Measurements from ENCODE around the gene KCNQ5. TPM values are rescaled to one million over a fixed set of nuclear protein-coding genes. Genes with fewer than 3 reads are reported as not detected.

Gene KCNQ5
- total RNA-seq, 4 donors from 2014 or later: 0.52 to 0.97 (median 0.59) TPM

DNA sequence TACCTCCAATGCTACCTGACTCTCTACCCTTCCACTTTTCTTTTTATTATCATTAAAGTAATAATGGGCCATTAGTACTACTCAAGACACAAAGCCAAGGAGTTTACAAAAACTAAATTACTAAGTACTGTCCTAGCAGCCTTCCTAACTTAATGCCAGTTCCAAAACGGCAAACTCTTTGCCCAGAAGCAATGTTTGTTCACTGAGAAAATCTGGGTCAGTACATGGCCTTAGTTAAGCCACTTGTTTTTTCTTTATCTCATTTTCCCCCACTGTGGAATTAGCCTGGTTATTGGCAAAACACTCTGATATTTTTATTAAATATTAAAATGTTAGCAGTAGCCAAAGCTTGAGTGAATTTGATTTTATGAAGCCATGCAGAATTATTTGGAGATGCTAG is 242.4 kb downstream of the KCNQ5 start:
- no peak for DNase-seq (ENCODE audit: low spot score in 2 of 2)
- intact Hi-C loops (cut with DNase I; ENCODE audit: low total_unique reads): no loop called here
- no peak overlapping the region for H3K4me3 ChIP-seq (ENCODE audit: low read depth, poor library complexity, severe bottlenecking)
- 37 to 44% methylated on average over 1 of the region's 1 CpG for WGBS, 2 donors
- no peak for TF ChIP-seq CTCF (IDR thresholded peaks at IDR 0.05)
- no peak for TF ChIP-seq POLR2A (IDR thresholded peaks at IDR 0.05)

- no peak for TF ChIP-seq CTCF (IDR thresholded peaks at IDR 0.05)
- no peak for TF ChIP-seq POLR2A (IDR thresholded peaks at IDR 0.05)
- DNase-seq (ENCODE audit: low spot score in 2 of 2): no peak
- no peak overlapping the region for H3K4me3 ChIP-seq (ENCODE audit: low read depth, poor library complexity, severe bottlenecking)
- intact Hi-C loops (cut with DNase I; ENCODE audit: low total_unique reads): no loop called here
Measured at GRCh38 chr6:72864799-72865198, 242.9 kb downstream of the KCNQ5 start.

- 51 to 54% methylated on average over 2 of the region's 2 CpGs for WGBS, 2 donors
- no peak for DNase-seq (ENCODE audit: low spot score in 2 of 2)
- no peak overlapping the region for H3K4me3 ChIP-seq (ENCODE audit: low read depth, poor library complexity, severe bottlenecking)
- TF ChIP-seq CTCF (IDR thresholded peaks at IDR 0.05) (no peak), POLR2A (IDR thresholded peaks at IDR 0.05) (no peak)
- intact Hi-C loops (cut with DNase I; ENCODE audit: low total_unique reads): no loop called here
Measured at GRCh38 chr6:72865467-72865866, 243.6 kb downstream of the KCNQ5 start.

DNA sequence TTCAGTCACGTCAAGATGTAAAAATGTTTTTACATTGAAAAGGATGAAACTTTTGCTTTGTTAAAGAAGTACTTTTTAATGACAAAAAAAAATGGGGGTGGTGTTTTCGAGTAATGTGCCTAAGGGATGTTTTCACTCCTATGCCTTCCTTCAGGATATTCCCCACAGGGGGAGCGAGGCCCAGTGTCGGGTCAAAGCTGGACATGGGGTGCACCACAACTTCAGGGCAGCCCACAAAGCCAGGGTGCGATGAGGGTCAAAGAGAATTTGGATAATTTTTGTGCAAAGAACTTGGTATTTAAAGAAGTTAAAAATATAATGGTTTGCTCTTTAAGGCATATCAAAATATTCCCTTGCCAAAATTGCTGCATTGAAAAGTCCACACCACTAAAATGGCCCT is 247.8 kb downstream of the KCNQ5 start:
- 85 to 93% methylated on average over 5 of the region's 5 CpGs for WGBS, 2 donors
- TF ChIP-seq CTCF (IDR thresholded peaks at IDR 0.05) (no peak), POLR2A (IDR thresholded peaks at IDR 0.05) (no peak)

DNA sequence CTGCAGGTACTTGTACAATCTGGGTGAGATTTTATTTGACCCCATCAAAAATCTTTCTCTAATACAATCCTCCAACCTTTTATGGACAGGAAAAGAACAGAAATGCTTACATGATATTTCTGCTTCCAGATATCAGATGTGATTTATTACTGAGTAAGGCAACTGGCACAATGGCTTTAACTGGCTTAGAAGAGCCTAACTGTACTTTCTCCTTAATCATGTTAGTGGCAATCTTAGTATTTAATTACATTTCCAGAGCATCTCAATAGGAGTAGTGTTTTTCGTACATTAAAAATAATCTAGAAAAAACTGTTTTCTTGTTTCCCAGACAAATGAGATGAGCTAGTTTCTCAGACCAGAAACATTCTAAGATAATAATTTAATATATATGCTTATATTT is 251.6 kb downstream of the KCNQ5 start:
- H3K4me3 ChIP-seq (ENCODE audit: low read depth, poor library complexity, severe bottlenecking): no peak overlapping the region
- intact Hi-C loops (cut with DNase I; ENCODE audit: low total_unique reads): no loop called here
- TF ChIP-seq CTCF (IDR thresholded peaks at IDR 0.05): no peak
- no peak for TF ChIP-seq POLR2A (IDR thresholded peaks at IDR 0.05)
- DNase-seq (ENCODE audit: low spot score in 2 of 2): no peak
- WGBS, 2 donors: 88 to 96% methylated on average over 1 of the region's 1 CpG

More for the DNA sequence above, 247.8 kb downstream of the KCNQ5 start:
- intact Hi-C loops (cut with DNase I; ENCODE audit: low total_unique reads): no loop called here
- no peak for DNase-seq (ENCODE audit: low spot score in 2 of 2)
- H3K4me3 ChIP-seq (ENCODE audit: low read depth, poor library complexity, severe bottlenecking): no peak overlapping the region

DNA sequence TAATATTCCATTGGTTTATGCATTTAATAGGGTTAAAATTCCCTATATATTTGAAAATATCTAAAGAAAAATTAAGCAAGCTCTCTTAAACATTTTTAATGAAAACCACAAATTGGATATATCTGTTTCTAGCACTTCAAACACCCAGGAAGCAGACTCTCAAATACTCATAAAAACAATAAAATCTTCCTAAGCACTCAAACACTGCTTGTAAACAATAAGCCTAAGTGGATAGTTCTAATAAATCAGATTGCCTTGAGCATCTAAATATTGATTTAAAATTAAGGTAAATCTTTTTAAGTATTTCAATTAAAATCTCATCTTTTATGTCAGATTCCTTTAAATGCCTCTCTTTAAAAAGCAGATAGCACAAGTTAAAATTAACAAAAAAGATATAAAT is 254.4 kb downstream of the KCNQ5 start:
- no peak for TF ChIP-seq POLR2A (IDR thresholded peaks at IDR 0.05)
- TF ChIP-seq CTCF (IDR thresholded peaks at IDR 0.05): no peak
- DNase-seq (ENCODE audit: low spot score in 2 of 2): no peak
- intact Hi-C loops (cut with DNase I; ENCODE audit: low total_unique reads): no loop called here

More for the DNA sequence above, 254.4 kb downstream of the KCNQ5 start:
- H3K4me3 ChIP-seq (ENCODE audit: low read depth, poor library complexity, severe bottlenecking): no peak overlapping the region
